ENCODE results near the gene LYPD4.
"Not testable (repeated sequence)": the region's sequence is repeated elsewhere in the genome, so short reads cannot be mapped to it uniquely, and the experiment has no call there.

Gene LYPD4

DNA sequence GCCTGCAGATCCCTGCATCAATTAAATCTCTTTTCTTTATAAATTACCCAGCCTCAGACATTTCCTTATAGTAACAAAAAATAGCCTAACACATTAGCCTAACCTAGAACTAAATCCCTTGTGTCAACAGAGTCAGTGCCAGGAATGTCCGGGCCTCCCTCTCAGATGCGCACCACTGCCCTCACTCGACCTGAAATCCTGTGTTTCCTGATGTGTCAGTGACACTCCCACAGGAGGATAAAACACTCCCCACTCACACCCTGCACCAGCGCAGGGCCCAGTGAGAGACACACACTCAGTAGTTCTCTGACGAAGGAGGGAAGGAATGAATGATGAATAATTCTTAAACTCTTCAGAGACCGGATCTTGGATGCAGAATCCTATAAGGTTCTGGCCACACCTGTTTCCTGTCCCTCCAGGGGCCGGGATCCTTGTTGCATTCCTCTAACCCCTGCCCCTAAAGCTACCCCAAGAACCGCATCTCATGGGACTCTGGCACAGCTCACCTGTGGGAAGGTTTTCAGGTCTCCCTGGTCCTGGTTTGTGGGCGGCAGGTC, 45.0 kb downstream of the LYPD4 start:
- DNase-seq = no peak

DNA sequence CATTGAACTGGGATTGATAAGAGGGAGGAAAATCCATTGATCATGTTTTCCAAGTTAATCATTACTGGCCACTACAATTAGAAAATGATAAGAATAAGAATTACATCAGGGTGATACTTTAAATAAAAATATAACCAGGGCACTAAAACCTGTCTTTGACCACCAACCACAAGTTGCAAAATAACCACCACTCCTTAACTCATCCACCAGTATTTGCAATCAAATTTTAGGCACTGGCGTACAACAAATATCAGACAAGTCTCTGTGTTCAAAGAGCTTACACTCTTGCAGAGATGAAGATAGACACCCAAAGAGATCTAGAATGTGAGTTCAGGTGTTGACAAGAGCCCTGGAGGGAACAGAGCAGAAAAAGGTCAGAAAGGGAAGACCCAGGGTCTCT, 47.6 kb downstream of the LYPD4 start:
- DNase-seq = no peak

DNA sequence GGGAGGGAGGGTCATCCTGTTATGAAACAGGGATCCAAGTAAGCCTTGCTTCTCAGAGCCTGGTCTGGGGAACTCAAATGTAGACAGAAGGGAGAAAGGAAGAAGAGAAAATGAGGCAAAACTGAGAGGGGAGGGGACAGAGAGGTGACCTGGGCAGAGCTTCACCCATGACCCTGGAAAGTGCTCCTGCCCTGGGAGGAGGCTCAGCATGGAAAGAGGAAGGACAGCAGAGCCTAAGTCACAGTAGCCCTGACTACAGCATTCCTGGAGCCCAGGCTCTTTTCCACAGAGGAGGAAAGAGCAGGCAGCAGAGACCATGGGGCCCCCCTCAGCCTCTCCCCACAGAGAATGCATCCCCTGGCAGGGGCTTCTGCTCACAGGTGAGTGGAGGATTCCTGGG, 48.1 kb downstream of the LYPD4 start, which contains the start of gene CEACAM3:
Gene CEACAM3 (plus strand): TSS at position 226 of the 400 bp plus-strand sequence. CDS start 91 bp downstream, at position 317.
- peak; percentile 32 to 50 for DNase-seq

DNA sequence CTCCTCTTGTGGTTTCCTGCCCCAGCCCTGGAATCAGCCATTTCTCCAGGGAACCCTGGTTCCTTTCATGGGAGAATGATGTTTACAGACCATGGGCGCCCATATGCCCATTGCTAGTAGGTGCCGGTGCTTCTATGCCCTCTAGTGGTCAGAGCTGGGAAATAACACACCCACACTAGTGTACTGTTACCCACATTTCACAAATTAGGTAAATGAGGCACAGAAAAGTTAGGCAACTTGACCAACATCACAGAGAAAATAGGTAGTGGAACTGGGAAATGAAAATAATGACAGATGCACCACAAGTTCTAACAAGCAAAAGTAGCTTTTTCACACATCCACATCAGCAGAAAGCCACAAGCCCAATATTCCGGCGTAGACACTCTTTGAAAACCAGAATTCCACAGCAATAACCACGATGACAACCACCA, 49.4 kb downstream of the LYPD4 start:
- DNase-seq = peak; percentile 77 to 81

DNA sequence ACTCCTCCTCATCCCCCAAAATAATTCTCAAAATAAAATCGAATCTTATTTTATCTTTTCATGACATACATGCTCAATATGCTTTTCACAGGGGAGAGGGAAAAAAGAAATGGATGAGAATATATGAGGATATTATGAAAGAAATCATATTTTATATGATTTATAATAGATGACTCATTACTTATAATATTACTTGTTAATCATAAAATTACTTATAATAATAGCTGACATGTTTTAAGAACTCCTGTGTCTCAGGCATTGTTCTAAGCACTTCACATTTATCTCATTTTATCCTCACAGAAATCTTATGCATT, 51.1 kb downstream of the LYPD4 start:
- no peak for DNase-seq

- DNase-seq = peak; percentile 62 to 76
Measured at GRCh38 chr19:41792513-41793413, 51.7 kb downstream of the LYPD4 start.

GRCh38 chr19:41789053-41789452, 55.4 kb downstream of the LYPD4 start:
- not testable (repeated sequence) for DNase-seq

DNA sequence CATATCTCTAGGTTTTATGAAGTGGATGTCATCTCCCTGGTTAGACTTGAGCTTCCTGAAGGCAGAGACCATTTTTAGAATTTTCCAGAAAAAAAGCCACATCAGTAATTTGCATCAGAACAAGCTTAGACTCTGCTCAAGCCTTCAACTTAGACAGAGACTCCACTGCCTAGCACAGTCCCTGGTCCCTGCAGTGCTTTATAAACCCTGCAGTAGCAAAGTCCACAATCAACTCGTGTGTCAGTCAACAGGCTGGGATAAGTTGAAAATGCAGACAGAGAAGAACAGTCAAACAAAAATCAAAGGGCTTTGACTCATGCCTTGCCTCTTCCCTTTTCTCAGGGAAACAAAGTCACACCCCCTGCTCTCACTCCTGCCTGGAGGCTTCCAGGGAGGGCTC, 56.0 kb downstream of the LYPD4 start:
- not testable (repeated sequence) for DNase-seq

Measured in inflammatory macrophage (primary cell).